B cell (primary cell): ENCODE data around the gene TNRC6B. TPM values are rescaled to one million over a fixed set of nuclear protein-coding genes. Genes with fewer than 3 reads are reported as not detected.

Experiments
- ATAC-seq: fragments of 200-7000 bp; cut with Tn5 transposase; one replicate; pipeline ENCODE4 v1.10.0; 2021; ENCODE audit warnings: low read depth, mild to moderate bottlenecking, moderate number of reproducible peaks, moderate library complexity
- CTCF ChIA-PET: fragments of 350-600 bp; sonication (Branson Sonifier 250); formaldehyde crosslinking; loops from one replicate; lab custom pipeline; 2021; ENCODE audit warnings: antibody characterized with exemption, inconsistent platforms; lab: Charles Lee
- POLR2A ChIA-PET: fragments of 350-600 bp; sonication (Branson Sonifier 250); formaldehyde crosslinking; loops from one replicate; lab custom pipeline; 2021; ENCODE audit warnings: antibody characterized with exemption; lab: Charles Lee
- DNase-seq: peaks from one replicate; pipeline ENCODE4 v3.0.0; 2013
- H2AFZ ChIP-seq: 2 replicates; pipeline ENCODE4 v1.6.1; 2012; ENCODE audit warnings: mild to moderate bottlenecking, low read depth, low read length; ENCODE audit not compliant: insufficient read depth, poor library complexity, severe bottlenecking
- H3K27ac ChIP-seq, 2 donors: 1 replicate in 1 of 2; 2 replicates in 1 of 2; pipeline ENCODE4 v1.5.1; 2012 to 2013; ENCODE audit warnings: low read length in 2 of 2, mild to moderate bottlenecking in 2 of 2, moderate library complexity in 1 of 2
- H3K27me3 ChIP-seq, 4 experiments: fragments of 200-600 bp in 1 of 4; sonication (generic) in 1 of 4; replicated peaks in 1 of 4; 1 replicate in 2 of 4; 2 replicates in 2 of 4; pipeline versions ENCODE4 v1.6.1 to v1.7.0; 2013 to 2016; ENCODE audit warnings: low read length in 3 of 4, mild to moderate bottlenecking in 2 of 4, mixed read lengths in 1 of 4, moderate library complexity in 1 of 4; ENCODE audit not compliant: insufficient read depth in 4 of 4, control insufficient read depth in 3 of 4; ENCODE audit errors: control extremely low read depth in 1 of 4
- H3K36me3 ChIP-seq, 2 experiments: replicated peaks in 1 of 2; 1 replicate in 1 of 2; 2 replicates in 1 of 2; pipeline versions ENCODE4 v1.6.1 to v1.7.1; 2013; ENCODE audit warnings: low read length in 1 of 2; ENCODE audit not compliant: insufficient read depth in 2 of 2, control insufficient read depth in 1 of 2; ENCODE audit errors: control extremely low read depth in 1 of 2, extremely low read depth in 1 of 2
- H3K4me1 ChIP-seq, 2 donors: fragments of 200-600 bp in 1 of 2; sonication (generic) in 1 of 2; 1 replicate in 1 of 2; 2 replicates in 1 of 2; pipeline versions ENCODE4 v1.5.1 to v1.6.1; 2013 to 2017; ENCODE audit warnings: low read length in 2 of 2; ENCODE audit not compliant: control insufficient read depth in 2 of 2, insufficient read depth in 2 of 2
- H3K4me2 ChIP-seq: replicated peaks from 2 replicates; pipeline ENCODE3; 2012; ENCODE audit warnings: mild to moderate bottlenecking, low read depth, low read length; ENCODE audit not compliant: poor library complexity, severe bottlenecking
- H3K4me3 ChIP-seq, 5 experiments: fragments of 200-600 bp in 1 of 5; sonication (generic) in 1 of 5; 1 replicate in 3 of 5; 2 replicates in 2 of 5; pipeline versions ENCODE4 v1.5.1 to v1.7.0; 2011 to 2016; ENCODE audit warnings: low read length in 4 of 5, mild to moderate bottlenecking in 4 of 5, low read depth in 2 of 5, control low read depth in 1 of 5, moderate library complexity in 1 of 5; ENCODE audit not compliant: insufficient read depth in 1 of 5; ENCODE audit errors: control extremely low read depth in 1 of 5, extremely low read depth in 1 of 5
- H3K79me2 ChIP-seq: fragments of 200-600 bp; sonication (generic); one replicate; pipeline ENCODE4 v1.6.0; 2016; ENCODE audit warnings: low read length; ENCODE audit not compliant: control insufficient read depth, insufficient read depth
- H3K9ac ChIP-seq: fragments of 200-600 bp; sonication (generic); 2 replicates; pipeline ENCODE4 v1.6.1; 2017; ENCODE audit warnings: mild to moderate bottlenecking, low read length, moderate library complexity
- H3K9me3 ChIP-seq, 3 donors: one replicate each; pipeline versions ENCODE4 v1.6.1 to v1.7.1; 2013; ENCODE audit warnings: low read length in 2 of 3; ENCODE audit not compliant: control insufficient read depth in 2 of 3, insufficient read depth in 1 of 3; ENCODE audit errors: control extremely low read depth in 1 of 3
- H4K20me1 ChIP-seq: 2 replicates; pipeline ENCODE4 v1.6.0; 2012; ENCODE audit warnings: mild to moderate bottlenecking, low read length; ENCODE audit not compliant: insufficient read depth, control insufficient read depth, poor library complexity, severe bottlenecking
- H3K27ac Mint-ChIP-seq: one replicate; pipeline ENCODE4 v1.8.0; 2021; ENCODE audit warnings: mixed read lengths
- H3K27me3 Mint-ChIP-seq: one replicate; pipeline ENCODE4 v1.8.0; 2021; ENCODE audit warnings: mixed read lengths
- H3K4me1 Mint-ChIP-seq: one replicate; pipeline ENCODE4 v1.8.0; 2021; ENCODE audit warnings: mixed read lengths
- H3K4me3 Mint-ChIP-seq: one replicate; pipeline ENCODE4 v1.8.0; 2021; ENCODE audit warnings: mixed read lengths
- H3K9me3 Mint-ChIP-seq: one replicate; pipeline ENCODE4 v1.8.0; 2022; ENCODE audit warnings: mixed read lengths; ENCODE audit not compliant: insufficient read depth
- CTCF ChIP-seq: fragments of 200-600 bp; IDR thresholded peaks from one replicate; pipeline ENCODE4 v1.8.0; 2022; ENCODE audit warnings: antibody characterized with exemption, mild to moderate bottlenecking
- EZH2 ChIP-seq: IDR thresholded peaks from 2 replicates; pipeline ENCODE4 v1.6.1; 2012; ENCODE audit warnings: borderline replicate concordance, low read depth, mild to moderate bottlenecking, moderate library complexity, low read length; ENCODE audit not compliant: insufficient read depth, poor library complexity, severe bottlenecking
- WGBS: methylation state at CpG from one replicate; pipeline ENCODE4 v1.1.5; 2013; ENCODE audit warnings: missing lambda C conversion rate; ENCODE audit not compliant: insufficient coverage; 5-methylcytosine and 5-hydroxymethylcytosine counted together
- intact Hi-C: fragments of 100-400 bp; cut with micrococcal nuclease; formaldehyde crosslinking; loops from one replicate; pipeline ENCODE4 v1.10.0; 2022
- polyA plus RNA-seq: library from polyadenylated mRNA; depleted of rRNA; stranded (reverse); fragments of >200 nt; gene quantifications from 2 replicates; pipeline ENCODE4 v1.2.3, GENCODE V29; 2012
- total RNA-seq, 2 donors: library from RNA; stranded (reverse); fragments of 120-200 nt in 1 of 2; gene quantifications; 1 replicate in 1 of 2; 2 replicates in 1 of 2; pipeline versions ENCODE4 v1.2.3 to v1.2.4, GENCODE V29; 2013 to 2022

The TNRC6B gene
- total and polyA plus RNA-seq, 2 donors (not counting 1 experiment from before 2014, with no cell fraction given), result 28.8 to 210 TPM

DNA sequence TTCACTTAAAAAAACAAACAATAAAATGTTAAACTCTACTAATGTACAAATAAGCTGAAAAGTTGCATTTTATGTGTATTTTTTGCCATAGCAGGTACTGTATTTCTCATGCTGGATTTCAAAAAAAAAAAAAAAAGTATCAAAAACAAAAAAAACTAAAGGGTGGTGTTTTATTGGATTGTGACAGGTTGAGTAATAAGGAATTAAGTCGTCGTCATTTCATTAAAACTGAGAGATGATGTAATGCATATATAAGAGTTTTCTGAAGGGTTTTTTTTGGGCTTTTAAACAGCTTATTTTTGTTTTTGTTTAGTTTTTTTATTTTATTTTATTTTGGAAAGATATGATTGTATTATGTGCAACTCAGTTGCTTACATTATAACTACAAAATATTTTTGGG, 157.6 kb downstream of the TNRC6B start:
- peak overlapping the region in 1 of 2 donors; percentile 51 for H3K27ac ChIP-seq
- no peak overlapping the region for H3K4me3 Mint-ChIP-seq
- H3K9me3 Mint-ChIP-seq, result no peaks in the 10 kb centered on the region
- ChIA-PET POLR2A (interaction anchor here (0.6 kb wide), 2 partner anchors 431 to 651 kb away, joined by 4 to 5 read pairs; no protein-coding TSS in a partner anchor), CTCF (interaction anchor here (0.6 kb wide), 3 partner anchors 15 to 208 kb away, joined by 3 to 5 read pairs (median 3); no protein-coding TSS in a partner anchor)
- H3K27ac Mint-ChIP-seq, result no peak overlapping the region
- no peak overlapping the region for H2AFZ ChIP-seq
- H3K4me3 ChIP-seq, result no peak overlapping the region
- H3K27me3 ChIP-seq, result no peaks in the 10 kb centered on the region
- H3K9me3 ChIP-seq, result no peaks in the 10 kb centered on the region
- intact Hi-C loops, result no loop called here
- H3K9ac ChIP-seq, result no peak overlapping the region
- no peaks in the 10 kb centered on the region for H3K27me3 Mint-ChIP-seq
- H3K79me2 ChIP-seq, result no peaks in the 10 kb centered on the region
- peaks cover 22 to 26% of the 10 kb centered on the region in 2 donors for H3K4me1 ChIP-seq
- DNase-seq (no peak), ATAC-seq (no peak)
- 60% methylated on average over 1 of the region's 2 CpGs for WGBS
- no peaks in the 10 kb centered on the region for H4K20me1 ChIP-seq
- no peak overlapping the region for H3K4me2 ChIP-seq
- peaks cover 43% of the 10 kb centered on the region for H3K4me1 Mint-ChIP-seq
- peaks cover 5 to 17% of the 10 kb centered on the region in 2 experiments for H3K36me3 ChIP-seq
- TF ChIP-seq CTCF, result no peak
- no peak for TF ChIP-seq EZH2

- Mint-ChIP-seq H3K4me3 (no peak overlapping the region), H3K4me1 (peaks cover 38% of the 10 kb centered on the region), H3K27ac (no peak overlapping the region), H3K27me3 (no peaks in the 10 kb centered on the region), H3K9me3 (no peaks in the 10 kb centered on the region)
- intact Hi-C loops, result no loop called here
- H3K27me3 ChIP-seq, result no peaks in the 10 kb centered on the region
- POLR2A ChIA-PET, result interaction anchor here (0.7 kb wide), 1 partner anchor 10 kb away, joined by 3 read pairs; no protein-coding TSS in a partner anchor
- TF ChIP-seq EZH2 (no peak), CTCF (no peak)
- no peak overlapping the region for H3K9ac ChIP-seq
- H3K27ac ChIP-seq, result no peak overlapping the region
- H3K9me3 ChIP-seq, result no peaks in the 10 kb centered on the region
- H3K4me2 ChIP-seq, result no peak overlapping the region
- H3K79me2 ChIP-seq, result no peaks in the 10 kb centered on the region
- CTCF ChIA-PET, result interaction anchor here (0.6 to 1.1 kb wide), 4 partner anchors 9 to 255 kb away, joined by 3 to 4 read pairs (median 3); no protein-coding TSS in a partner anchor
- H3K4me3 ChIP-seq, result no peak overlapping the region
- H2AFZ ChIP-seq, result no peak overlapping the region
- peaks cover 10 to 19% of the 10 kb centered on the region in 2 donors for H3K4me1 ChIP-seq
- no peaks in the 10 kb centered on the region for H4K20me1 ChIP-seq
- H3K36me3 ChIP-seq, result peaks cover 3 to 5% of the 10 kb centered on the region in 2 experiments
- 100% methylated on average over 2 of the region's 5 CpGs for WGBS
- DNase-seq (no peak), ATAC-seq (no peak)
These were observed 162.3 kb downstream of the TNRC6B start for GRCh38 chr22:40340044-40340443.
